NB4 (cell line): ENCODE data around the gene PHKB.

Experiments
- DNase-seq: peaks from one replicate; pipeline ENCODE4 v3.0.0; 2010; ENCODE audit warnings: low read depth
- H3K4me3 ChIP-seq: one replicate; pipeline ENCODE4 v1.5.1; 2011; ENCODE audit warnings: mild to moderate bottlenecking, low read depth, low read length, moderate library complexity
- MAX ChIP-seq: IDR thresholded peaks from 2 replicates; pipeline ENCODE4 v1.6.1; 2011; ENCODE audit warnings: low read depth, low read length
- MYC ChIP-seq: IDR thresholded peaks from 2 replicates; pipeline ENCODE4 v1.6.1; 2011; ENCODE audit warnings: low read depth, low read length
- POLR2A ChIP-seq: IDR thresholded peaks from 2 replicates; pipeline ENCODE4 v1.6.1; 2011; ENCODE audit warnings: mild to moderate bottlenecking; ENCODE audit not compliant: insufficient read length; ENCODE audit errors: extremely low read depth
- TF ChIP-seq, protein P1 (sequence below): IDR thresholded peaks from one replicate; pipeline ENCODE4 v1.5.1; 2012; ENCODE audit warnings: low read depth, low read length

PHKB gene

GRCh38 chr16:47711809-47712208 lies 250.7 kb downstream of the PHKB start:
- TF ChIP-seq MAX (no peak), POLR2A (no peak), MYC (no peak)
- TF ChIP-seq, protein P1, sequence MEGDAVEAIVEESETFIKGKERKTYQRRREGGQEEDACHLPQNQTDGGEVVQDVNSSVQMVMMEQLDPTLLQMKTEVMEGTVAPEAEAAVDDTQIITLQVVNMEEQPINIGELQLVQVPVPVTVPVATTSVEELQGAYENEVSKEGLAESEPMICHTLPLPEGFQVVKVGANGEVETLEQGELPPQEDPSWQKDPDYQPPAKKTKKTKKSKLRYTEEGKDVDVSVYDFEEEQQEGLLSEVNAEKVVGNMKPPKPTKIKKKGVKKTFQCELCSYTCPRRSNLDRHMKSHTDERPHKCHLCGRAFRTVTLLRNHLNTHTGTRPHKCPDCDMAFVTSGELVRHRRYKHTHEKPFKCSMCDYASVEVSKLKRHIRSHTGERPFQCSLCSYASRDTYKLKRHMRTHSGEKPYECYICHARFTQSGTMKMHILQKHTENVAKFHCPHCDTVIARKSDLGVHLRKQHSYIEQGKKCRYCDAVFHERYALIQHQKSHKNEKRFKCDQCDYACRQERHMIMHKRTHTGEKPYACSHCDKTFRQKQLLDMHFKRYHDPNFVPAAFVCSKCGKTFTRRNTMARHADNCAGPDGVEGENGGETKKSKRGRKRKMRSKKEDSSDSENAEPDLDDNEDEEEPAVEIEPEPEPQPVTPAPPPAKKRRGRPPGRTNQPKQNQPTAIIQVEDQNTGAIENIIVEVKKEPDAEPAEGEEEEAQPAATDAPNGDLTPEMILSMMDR, result no peak
- no peak overlapping the region for H3K4me3 ChIP-seq
- DNase-seq, result no peak

- TF ChIP-seq MYC (no peak), MAX (no peak), POLR2A (no peak)
- TF ChIP-seq, protein P1, result no peak
- no peak for DNase-seq
- no peak overlapping the region for H3K4me3 ChIP-seq
These were observed 251.4 kb downstream of the PHKB start for GRCh38 chr16:47712276-47713224.

DNA sequence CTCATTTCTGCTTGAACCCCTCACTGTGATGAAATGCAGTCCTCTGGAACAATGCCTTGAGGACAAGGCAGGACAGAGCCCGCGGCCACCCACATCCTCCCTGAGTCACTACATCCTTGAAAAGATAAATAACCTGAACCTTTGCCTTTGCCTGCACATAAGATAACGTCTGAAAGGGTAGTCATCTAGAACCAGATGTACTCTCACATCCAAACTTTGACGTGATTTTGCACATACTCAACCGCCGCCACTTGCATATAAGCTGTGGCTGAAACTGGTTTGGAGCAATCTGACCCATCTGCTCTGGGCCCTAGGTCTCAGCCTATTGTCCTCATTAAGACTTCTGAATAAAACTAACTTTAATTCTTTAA lies 252.1 kb downstream of the PHKB start:
- DNase-seq, result peak; percentile 75
- TF ChIP-seq, protein P1, result no peak
- TF ChIP-seq POLR2A, result no peak
- TF ChIP-seq MYC, result no peak
- TF ChIP-seq MAX, result no peak
- H3K4me3 ChIP-seq, result no peak overlapping the region

DNA sequence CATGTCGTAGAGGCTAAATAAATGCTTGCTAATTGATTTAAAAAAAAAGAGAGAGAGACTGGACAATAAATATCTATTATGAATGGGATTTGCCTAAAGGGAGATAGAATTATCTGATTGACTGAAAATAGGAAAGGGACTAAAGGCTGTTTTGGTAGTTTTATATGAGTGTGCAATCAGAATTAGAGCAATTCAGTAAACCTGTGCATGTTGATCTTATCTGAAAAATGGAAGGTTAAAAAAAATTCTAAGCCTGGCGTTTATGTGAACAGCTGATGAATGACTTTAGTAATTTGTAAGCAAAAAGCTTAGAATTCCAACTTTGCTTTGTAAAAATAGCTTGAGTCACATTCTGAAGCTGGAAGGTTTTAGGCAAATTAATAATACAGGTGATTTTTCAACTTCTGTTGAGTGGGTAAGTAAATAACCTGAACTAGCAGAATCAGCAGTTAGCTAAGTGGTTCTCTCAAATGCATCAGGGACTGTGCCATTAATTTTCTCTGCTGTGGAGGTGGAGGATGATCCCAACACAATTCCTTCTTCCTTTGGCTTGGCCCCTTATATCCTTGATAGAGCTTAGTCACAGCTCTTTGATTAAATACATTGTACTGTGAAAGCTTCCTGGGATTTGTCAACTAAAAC lies 254.4 kb downstream of the PHKB start:
- no peak for DNase-seq
- TF ChIP-seq, protein P1, result no peak
- TF ChIP-seq MAX (no peak), MYC (no peak), POLR2A (no peak)
- no peak overlapping the region for H3K4me3 ChIP-seq

DNA sequence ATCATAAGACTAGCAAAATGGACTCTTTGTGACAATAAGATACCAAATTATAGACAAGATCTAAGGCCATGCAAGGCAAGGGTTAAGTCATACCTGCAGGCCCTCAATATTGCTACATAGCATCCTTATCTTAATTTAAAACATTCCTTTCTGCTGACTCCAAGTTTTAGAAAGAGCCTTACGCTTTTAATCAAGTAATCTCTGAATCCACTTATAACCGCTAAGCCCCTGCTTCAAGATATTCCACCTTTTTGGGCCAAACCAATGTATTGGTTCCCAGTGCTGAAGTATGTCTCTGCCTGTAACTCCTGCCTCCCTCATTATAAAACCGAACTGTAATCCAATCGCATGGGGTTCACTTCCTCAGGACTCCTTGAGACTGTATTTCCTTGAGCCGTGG lies 255.4 kb downstream of the PHKB start:
- TF ChIP-seq MYC (no peak), MAX (no peak), POLR2A (no peak)
- TF ChIP-seq, protein P1, result no peak
- no peak for DNase-seq
- H3K4me3 ChIP-seq, result no peak overlapping the region
